ENCODE results near the gene BICDL1. TPM values are rescaled to one million over a fixed set of nuclear protein-coding genes. Genes with fewer than 3 reads are reported as not detected.
"Not testable (repeated sequence)": the region's sequence is repeated elsewhere in the genome, so short reads cannot be mapped to it uniquely, and the experiment has no call there.

BICDL1 gene
- total RNA-seq, 1 experiment from 2014 or later, result 22.2 TPM

DNA sequence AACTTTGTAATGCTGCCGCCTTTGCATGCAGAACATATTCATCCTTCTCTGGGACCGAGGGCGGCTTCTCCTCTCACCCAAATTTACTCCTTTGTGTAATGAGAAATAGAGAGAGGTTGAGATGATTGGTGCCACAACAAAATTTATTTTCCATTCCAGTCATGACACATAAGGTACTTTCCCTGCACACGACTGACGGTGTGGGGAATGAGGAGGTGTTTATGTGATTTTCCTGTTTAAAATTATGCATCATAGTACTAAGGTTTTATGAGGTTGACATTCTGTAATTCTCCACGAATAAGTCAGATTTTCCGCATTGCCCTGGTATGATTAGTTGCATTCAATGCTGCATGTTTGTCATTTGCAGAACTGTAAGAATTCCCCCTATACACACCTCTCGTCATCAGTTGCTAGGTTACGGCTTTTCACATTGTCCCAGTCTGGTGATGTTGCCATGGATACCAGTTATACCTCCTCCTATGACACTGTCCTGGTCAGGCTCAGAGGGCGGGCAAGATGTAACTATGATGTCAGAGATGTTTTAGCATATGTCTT lies 23.1 kb downstream of the BICDL1 start:
- H3K4me3 ChIP-seq (ENCODE audit: low read depth in 2 of 2, low read length in 2 of 2), result no peak overlapping the region
- no peak for TF ChIP-seq POLR2AphosphoS5 (IDR thresholded peaks at IDR 0.05; ENCODE audit: low read depth, low read length)
- no peak for TF ChIP-seq TCF7L2 (IDR thresholded peaks at IDR 0.05; ENCODE audit: low read depth, low read length)
- TF ChIP-seq, protein P1, sequence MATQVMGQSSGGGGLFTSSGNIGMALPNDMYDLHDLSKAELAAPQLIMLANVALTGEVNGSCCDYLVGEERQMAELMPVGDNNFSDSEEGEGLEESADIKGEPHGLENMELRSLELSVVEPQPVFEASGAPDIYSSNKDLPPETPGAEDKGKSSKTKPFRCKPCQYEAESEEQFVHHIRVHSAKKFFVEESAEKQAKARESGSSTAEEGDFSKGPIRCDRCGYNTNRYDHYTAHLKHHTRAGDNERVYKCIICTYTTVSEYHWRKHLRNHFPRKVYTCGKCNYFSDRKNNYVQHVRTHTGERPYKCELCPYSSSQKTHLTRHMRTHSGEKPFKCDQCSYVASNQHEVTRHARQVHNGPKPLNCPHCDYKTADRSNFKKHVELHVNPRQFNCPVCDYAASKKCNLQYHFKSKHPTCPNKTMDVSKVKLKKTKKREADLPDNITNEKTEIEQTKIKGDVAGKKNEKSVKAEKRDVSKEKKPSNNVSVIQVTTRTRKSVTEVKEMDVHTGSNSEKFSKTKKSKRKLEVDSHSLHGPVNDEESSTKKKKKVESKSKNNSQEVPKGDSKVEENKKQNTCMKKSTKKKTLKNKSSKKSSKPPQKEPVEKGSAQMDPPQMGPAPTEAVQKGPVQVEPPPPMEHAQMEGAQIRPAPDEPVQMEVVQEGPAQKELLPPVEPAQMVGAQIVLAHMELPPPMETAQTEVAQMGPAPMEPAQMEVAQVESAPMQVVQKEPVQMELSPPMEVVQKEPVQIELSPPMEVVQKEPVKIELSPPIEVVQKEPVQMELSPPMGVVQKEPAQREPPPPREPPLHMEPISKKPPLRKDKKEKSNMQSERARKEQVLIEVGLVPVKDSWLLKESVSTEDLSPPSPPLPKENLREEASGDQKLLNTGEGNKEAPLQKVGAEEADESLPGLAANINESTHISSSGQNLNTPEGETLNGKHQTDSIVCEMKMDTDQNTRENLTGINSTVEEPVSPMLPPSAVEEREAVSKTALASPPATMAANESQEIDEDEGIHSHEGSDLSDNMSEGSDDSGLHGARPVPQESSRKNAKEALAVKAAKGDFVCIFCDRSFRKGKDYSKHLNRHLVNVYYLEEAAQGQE (IDR thresholded peaks at IDR 0.05; ENCODE audit: insufficient read depth in 1 of 2, low read depth in 2 of 2, low read length in 1 of 2), result no peak
- TF ChIP-seq, protein P2, sequence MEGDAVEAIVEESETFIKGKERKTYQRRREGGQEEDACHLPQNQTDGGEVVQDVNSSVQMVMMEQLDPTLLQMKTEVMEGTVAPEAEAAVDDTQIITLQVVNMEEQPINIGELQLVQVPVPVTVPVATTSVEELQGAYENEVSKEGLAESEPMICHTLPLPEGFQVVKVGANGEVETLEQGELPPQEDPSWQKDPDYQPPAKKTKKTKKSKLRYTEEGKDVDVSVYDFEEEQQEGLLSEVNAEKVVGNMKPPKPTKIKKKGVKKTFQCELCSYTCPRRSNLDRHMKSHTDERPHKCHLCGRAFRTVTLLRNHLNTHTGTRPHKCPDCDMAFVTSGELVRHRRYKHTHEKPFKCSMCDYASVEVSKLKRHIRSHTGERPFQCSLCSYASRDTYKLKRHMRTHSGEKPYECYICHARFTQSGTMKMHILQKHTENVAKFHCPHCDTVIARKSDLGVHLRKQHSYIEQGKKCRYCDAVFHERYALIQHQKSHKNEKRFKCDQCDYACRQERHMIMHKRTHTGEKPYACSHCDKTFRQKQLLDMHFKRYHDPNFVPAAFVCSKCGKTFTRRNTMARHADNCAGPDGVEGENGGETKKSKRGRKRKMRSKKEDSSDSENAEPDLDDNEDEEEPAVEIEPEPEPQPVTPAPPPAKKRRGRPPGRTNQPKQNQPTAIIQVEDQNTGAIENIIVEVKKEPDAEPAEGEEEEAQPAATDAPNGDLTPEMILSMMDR (IDR thresholded peaks at IDR 0.05), result no peak
- no peak for TF ChIP-seq SIN3A (IDR thresholded peaks at IDR 0.05; ENCODE audit: borderline replicate concordance, insufficient read depth, low read depth, low read length)
- H3K4me1 ChIP-seq (ENCODE audit: control insufficient read depth, insufficient read depth, low read length), result peaks cover 20% of the 10 kb centered on the region
- in situ Hi-C loops (cut with HindIII; ENCODE audit: low pct_unique_long_range_greater_than_20kb, low sequenced_read_pairs) (no loop called here), intact Hi-C loops (cut with micrococcal nuclease; ENCODE audit: unreplicated experiment) (no loop called here)
- POLR2A ChIA-PET, result no interaction called here
- no peaks in the 10 kb centered on the region for H3K27me3 ChIP-seq (ENCODE audit: control insufficient read depth, insufficient read depth, low read length)
- BruUV-seq (replicated peaks), result no TSS peak
- H3K36me3 ChIP-seq (ENCODE audit: control insufficient read depth, insufficient read depth, low read length), result no peaks in the 10 kb centered on the region
- no peak overlapping the region for H3K27ac ChIP-seq (ENCODE audit: low read length)
- CTCF ChIA-PET, result no interaction called here
- H3K9me3 ChIP-seq (ENCODE audit: control insufficient read depth, insufficient read depth, low read depth, low read length), result no peaks in the 10 kb centered on the region
- DNase-seq (ENCODE audit: low read depth, low spot score), result no peak
- peak; percentile 82 for ATAC-seq

DNA sequence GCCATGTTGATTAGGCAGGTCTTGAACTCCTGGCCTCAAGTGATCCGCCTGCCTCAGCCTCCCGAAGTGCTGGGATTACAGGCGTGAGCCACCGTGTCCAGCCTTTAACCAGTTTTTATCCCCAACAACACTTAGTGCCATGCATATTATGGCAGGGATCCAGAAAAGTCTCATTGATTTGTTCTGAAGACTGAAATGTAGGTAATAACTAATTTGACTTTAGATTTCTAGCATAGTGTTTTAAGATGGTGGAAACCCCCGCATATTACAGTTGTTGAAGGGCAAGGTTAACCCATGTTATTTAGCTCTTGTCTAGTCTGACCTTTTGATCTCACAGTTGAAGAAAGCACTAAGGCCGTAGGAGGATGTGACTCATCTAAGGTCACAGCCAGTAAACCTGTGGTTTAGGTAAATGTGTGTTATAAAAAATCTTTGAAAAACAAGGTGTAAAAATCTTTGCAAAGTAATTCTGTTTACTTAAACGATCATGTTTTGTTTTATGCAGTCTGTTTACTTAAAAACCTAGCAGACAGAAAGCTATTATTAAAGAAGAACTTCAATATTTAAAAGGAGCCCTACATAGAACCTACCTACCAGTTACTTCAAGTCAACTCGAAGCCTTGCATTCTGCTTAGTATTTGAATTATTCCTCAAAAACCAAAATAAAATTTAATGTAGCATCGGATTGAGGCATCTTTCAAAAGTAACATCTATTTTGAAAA lies 24.8 kb downstream of the BICDL1 start:
- DNase-seq (ENCODE audit: low read depth, low spot score) (peak; percentile 33), ATAC-seq (peak; percentile 90)
- H3K4me3 ChIP-seq (ENCODE audit: low read depth in 2 of 2, low read length in 2 of 2), result no peak overlapping the region
- peaks cover 20% of the 10 kb centered on the region for H3K4me1 ChIP-seq (ENCODE audit: control insufficient read depth, insufficient read depth, low read length)
- intact Hi-C loops (cut with micrococcal nuclease; ENCODE audit: unreplicated experiment) (no loop called here), in situ Hi-C loops (cut with HindIII; ENCODE audit: low pct_unique_long_range_greater_than_20kb, low sequenced_read_pairs) (no loop called here)
- TF ChIP-seq SIN3A (IDR thresholded peaks at IDR 0.05; ENCODE audit: borderline replicate concordance, insufficient read depth, low read depth, low read length), result no peak
- peak; percentile 88 for TF ChIP-seq TCF7L2 (IDR thresholded peaks at IDR 0.05; ENCODE audit: low read depth, low read length)
- peak; percentile 59; the same call in 1 of the 2 replicates for TF ChIP-seq POLR2AphosphoS5 (IDR thresholded peaks at IDR 0.05; ENCODE audit: low read depth, low read length)
- ChIA-PET POLR2A (no interaction called here), CTCF (no interaction called here)
- no peaks in the 10 kb centered on the region for H3K36me3 ChIP-seq (ENCODE audit: control insufficient read depth, insufficient read depth, low read length)
- no peak overlapping the region for H3K27ac ChIP-seq (ENCODE audit: low read length)
- H3K27me3 ChIP-seq (ENCODE audit: control insufficient read depth, insufficient read depth, low read length), result no peaks in the 10 kb centered on the region
- no TSS peak for BruUV-seq (replicated peaks)
- H3K9me3 ChIP-seq (ENCODE audit: control insufficient read depth, insufficient read depth, low read depth, low read length), result no peaks in the 10 kb centered on the region

DNA sequence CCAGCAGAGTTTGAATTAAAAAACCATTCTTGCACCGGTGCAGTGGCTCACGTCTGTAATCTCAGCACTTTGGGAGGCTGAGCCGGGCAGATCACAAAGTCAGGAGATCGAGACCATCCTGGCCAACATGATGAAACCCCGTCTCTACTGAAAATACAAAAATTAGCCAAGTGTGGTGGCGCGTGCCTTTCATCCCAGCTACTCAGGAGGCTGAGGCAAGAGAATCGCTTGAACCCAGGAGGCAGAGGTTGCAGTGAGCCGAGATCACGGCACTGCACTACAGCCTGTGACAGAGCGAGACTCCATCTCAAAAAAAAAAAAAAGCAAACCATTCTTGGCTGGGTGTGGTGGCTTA lies 25.3 kb downstream of the BICDL1 start:
- H3K4me3 ChIP-seq (ENCODE audit: low read depth in 2 of 2, low read length in 2 of 2); H3K36me3 ChIP-seq (ENCODE audit: control insufficient read depth, insufficient read depth, low read length); CTCF ChIA-PET; H3K27ac ChIP-seq (ENCODE audit: low read length); BruUV-seq (replicated peaks); ATAC-seq; POLR2A ChIA-PET; H3K27me3 ChIP-seq (ENCODE audit: control insufficient read depth, insufficient read depth, low read length); in situ Hi-C loops (cut with HindIII; ENCODE audit: low pct_unique_long_range_greater_than_20kb, low sequenced_read_pairs); intact Hi-C loops (cut with micrococcal nuclease; ENCODE audit: unreplicated experiment); H3K9me3 ChIP-seq (ENCODE audit: control insufficient read depth, insufficient read depth, low read depth, low read length); DNase-seq (ENCODE audit: low read depth, low spot score): not testable (repeated sequence)
- peaks cover 20% of the 10 kb centered on the region for H3K4me1 ChIP-seq (ENCODE audit: control insufficient read depth, insufficient read depth, low read length)

Measured in Panc1 (cell line).